Gastroesophageal sphincter (tissue), 4 donors: ENCODE results near the gene ACSF3. TPM values are rescaled to one million over a fixed set of nuclear protein-coding genes. Genes with fewer than 3 reads are reported as not detected.
A peak's percentile ranks its signal among the peaks of the same experiment; 100 is the strongest.

Experiments used
- ATAC-seq: fragments of 150-250 bp; one replicate; pipeline ENCODE4 v1.9.1; 2016; ENCODE audit warnings: mild to moderate bottlenecking, moderate library complexity
- H3K27ac ChIP-seq, 4 donors: fragments of 200-600 bp; sonication (generic) in 3 of 4; 1 replicate in 3 of 4; 2 replicates in 1 of 4; pipeline ENCODE4 v1.5.1; 2016 to 2019
- H3K27me3 ChIP-seq: fragments of 200-600 bp; sonication (generic); one replicate; pipeline ENCODE4 v1.5.1; 2019
- H3K36me3 ChIP-seq, 2 donors: fragments of 200-600 bp; sonication (generic); one replicate each; pipeline ENCODE4 v1.5.1; 2019; ENCODE audit warnings: control low read depth in 1 of 2
- H3K4me1 ChIP-seq, 3 donors: fragments of 200-600 bp; sonication (generic); 1 replicate in 2 of 3; 2 replicates in 1 of 3; pipeline ENCODE4 v1.5.1; 2016 to 2019; ENCODE audit warnings: control low read depth in 2 of 3
- H3K4me3 ChIP-seq, 2 donors: fragments of 200-600 bp; sonication (generic); one replicate each; pipeline ENCODE4 v1.5.1; 2019; ENCODE audit warnings: mild to moderate bottlenecking in 1 of 2, moderate library complexity in 1 of 2
- H3K9me3 ChIP-seq, 3 donors: fragments of 200-600 bp; sonication (generic); one replicate each; pipeline ENCODE4 v1.5.1; 2017 to 2019; ENCODE audit warnings: control low read depth in 2 of 3
- EP300 ChIP-seq: sonication (generic); formaldehyde crosslinking; IDR thresholded peaks from one replicate; pipeline ENCODE4 v1.6.1; 2017; ENCODE audit warnings: antibody characterized with exemption, mild to moderate bottlenecking
- POLR2A ChIP-seq, 2 donors: fragments of 450-650 bp; IDR thresholded peaks; one replicate each; pipeline ENCODE4 v1.6.1; 2017; ENCODE audit warnings: antibody characterized with exemption in 2 of 2, mild to moderate bottlenecking in 2 of 2, moderate library complexity in 1 of 2
- POLR2AphosphoS5 ChIP-seq: sonication (generic); formaldehyde crosslinking; IDR thresholded peaks from one replicate; pipeline ENCODE4 v1.6.1; 2017; ENCODE audit warnings: antibody characterized with exemption
- WGBS, 2 donors: methylation state at CpG; one replicate each; pipeline ENCODE4 v1.1.5; 2018; ENCODE audit warnings: low coverage in 1 of 2; 5-methylcytosine and 5-hydroxymethylcytosine counted together
- total RNA-seq, 4 donors: library from RNA; depleted of rRNA; stranded (reverse); fragments of >200 nt; gene quantifications; one replicate each; pipeline ENCODE4 v1.1.0, GENCODE V29; 2016
- TF ChIP-seq, protein P1 (sequence below), 4 experiments: fragments of 200-600 bp in 2 of 4; fragments of 450-650 bp in 2 of 4; sonication (generic) in 1 of 4; IDR thresholded peaks; one replicate each; pipeline ENCODE4 v1.5.1; 2017 to 2019; ENCODE audit warnings: antibody characterized with exemption in 4 of 4, mild to moderate bottlenecking in 2 of 4, moderate library complexity in 2 of 4

ACSF3 gene
- total RNA-seq, 4 donors from 2014 or later, result 14.5 to 33.8 (median 28.8) TPM

DNA sequence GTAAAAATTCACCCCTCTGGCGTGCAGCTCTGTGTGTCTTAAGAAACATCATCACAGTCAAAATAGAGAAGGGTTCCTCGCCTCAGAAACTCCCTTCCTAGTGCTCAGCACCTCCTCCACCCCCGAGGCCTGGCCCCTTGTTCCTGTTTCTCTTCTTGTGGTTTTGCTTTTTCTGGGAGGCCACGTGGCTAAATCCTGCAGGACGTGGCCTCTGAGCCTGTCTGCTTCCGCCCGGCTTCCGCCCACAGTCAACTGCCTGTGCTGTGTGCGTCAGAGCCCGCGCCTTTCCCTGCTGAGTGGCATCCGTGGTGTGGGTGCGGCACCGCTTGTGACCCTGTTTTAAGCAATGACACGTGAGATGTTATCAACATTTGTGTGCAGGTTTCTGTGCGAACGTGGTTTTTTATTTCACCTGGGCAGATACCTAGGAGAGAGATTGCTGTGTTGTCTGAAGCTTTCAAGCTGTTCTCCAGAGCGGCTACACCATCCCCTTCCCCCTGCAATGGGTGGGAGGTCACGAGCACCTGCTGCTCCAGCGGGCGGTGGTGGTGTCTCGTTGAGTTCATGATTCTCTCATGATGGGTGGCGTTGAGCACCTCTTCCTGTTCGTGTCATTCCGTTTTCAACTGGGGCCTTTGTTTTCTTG lies 21.7 kb downstream of the ACSF3 start:
- Histone ChIP-seq H3K9me3 (no peaks in the 10 kb centered on the region), H3K27me3 (no peaks in the 10 kb centered on the region), H3K36me3 (peaks cover 0 to 99% of the 10 kb centered on the region in 2 donors), H3K4me3 (peak overlapping the region in 1 of 2 donors; percentile 5), H3K4me1 (peaks cover 0 to 10% (median 0%) of the 10 kb centered on the region in 3 donors), H3K27ac (no peak overlapping the region)
- TF ChIP-seq POLR2A (IDR thresholded peaks at IDR 0.05), result no peak
- no peak for TF ChIP-seq EP300
- peak; percentile 10 for TF ChIP-seq POLR2AphosphoS5
- TF ChIP-seq, protein P1, sequence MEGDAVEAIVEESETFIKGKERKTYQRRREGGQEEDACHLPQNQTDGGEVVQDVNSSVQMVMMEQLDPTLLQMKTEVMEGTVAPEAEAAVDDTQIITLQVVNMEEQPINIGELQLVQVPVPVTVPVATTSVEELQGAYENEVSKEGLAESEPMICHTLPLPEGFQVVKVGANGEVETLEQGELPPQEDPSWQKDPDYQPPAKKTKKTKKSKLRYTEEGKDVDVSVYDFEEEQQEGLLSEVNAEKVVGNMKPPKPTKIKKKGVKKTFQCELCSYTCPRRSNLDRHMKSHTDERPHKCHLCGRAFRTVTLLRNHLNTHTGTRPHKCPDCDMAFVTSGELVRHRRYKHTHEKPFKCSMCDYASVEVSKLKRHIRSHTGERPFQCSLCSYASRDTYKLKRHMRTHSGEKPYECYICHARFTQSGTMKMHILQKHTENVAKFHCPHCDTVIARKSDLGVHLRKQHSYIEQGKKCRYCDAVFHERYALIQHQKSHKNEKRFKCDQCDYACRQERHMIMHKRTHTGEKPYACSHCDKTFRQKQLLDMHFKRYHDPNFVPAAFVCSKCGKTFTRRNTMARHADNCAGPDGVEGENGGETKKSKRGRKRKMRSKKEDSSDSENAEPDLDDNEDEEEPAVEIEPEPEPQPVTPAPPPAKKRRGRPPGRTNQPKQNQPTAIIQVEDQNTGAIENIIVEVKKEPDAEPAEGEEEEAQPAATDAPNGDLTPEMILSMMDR (IDR thresholded peaks at IDR 0.05), result no peak
- 80% methylated on average over 17 of the region's 25 CpGs for WGBS, 2 donors
- peak; percentile 69 for ATAC-seq

DNA sequence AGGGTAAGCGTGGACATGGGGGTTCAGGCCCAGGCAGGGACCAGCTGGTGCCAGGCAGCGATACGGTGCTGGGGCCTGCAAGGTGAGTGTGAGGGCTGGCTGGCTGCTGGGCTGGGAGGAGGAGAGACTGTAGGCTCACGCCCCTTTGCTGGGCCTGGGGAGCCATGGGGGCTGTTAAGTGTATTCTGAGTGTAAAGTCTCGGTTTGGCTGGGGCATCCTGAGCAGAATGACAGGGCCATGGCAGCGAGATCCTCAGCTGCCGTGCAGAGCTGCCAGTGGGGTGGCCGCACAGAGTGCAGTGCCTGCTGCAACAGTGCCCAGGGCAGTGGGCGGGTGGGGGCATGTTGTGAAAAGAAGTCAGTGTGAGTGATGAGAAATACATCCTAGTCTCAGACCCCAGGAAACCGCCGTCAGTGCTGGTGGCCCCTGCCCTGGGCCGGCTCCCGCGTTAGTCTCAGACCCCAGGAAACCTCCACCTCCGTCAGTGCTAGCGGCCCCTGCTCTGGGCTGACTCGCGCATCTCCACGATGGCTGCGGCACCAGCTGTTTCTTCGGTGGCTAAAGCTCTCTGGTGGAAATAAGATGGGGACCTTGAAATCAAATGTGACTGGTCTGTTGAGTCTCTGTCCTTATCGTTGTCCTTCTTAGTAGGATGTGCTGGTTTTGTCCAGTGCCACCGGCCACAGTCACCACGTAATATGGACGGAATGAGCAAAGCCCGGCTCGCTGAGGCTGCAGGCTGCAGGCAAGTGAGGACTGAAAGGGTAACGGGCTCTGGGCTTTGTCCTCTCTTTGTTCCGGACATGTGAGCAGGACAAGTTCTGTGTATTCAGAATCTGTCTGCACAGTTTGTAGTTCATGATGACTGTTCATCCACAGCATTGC lies 22.9 kb downstream of the ACSF3 start:
- Histone ChIP-seq H3K27ac (no peak overlapping the region), H3K4me1 (peaks cover 0 to 10% (median 0%) of the 10 kb centered on the region in 3 donors), H3K27me3 (no peaks in the 10 kb centered on the region), H3K36me3 (peaks cover 0 to 99% of the 10 kb centered on the region in 2 donors), H3K9me3 (no peaks in the 10 kb centered on the region), H3K4me3 (no peak overlapping the region)
- WGBS, 2 donors, result 84% methylated on average over 14 of the region's 29 CpGs; no CpG with 5 or more reads in 1 of the 2 donors
- TF ChIP-seq EP300 (no peak), POLR2A (IDR thresholded peaks at IDR 0.05) (no peak), POLR2AphosphoS5 (no peak)
- TF ChIP-seq, protein P1 (IDR thresholded peaks at IDR 0.05), result no peak
- ATAC-seq, result no peak

DNA sequence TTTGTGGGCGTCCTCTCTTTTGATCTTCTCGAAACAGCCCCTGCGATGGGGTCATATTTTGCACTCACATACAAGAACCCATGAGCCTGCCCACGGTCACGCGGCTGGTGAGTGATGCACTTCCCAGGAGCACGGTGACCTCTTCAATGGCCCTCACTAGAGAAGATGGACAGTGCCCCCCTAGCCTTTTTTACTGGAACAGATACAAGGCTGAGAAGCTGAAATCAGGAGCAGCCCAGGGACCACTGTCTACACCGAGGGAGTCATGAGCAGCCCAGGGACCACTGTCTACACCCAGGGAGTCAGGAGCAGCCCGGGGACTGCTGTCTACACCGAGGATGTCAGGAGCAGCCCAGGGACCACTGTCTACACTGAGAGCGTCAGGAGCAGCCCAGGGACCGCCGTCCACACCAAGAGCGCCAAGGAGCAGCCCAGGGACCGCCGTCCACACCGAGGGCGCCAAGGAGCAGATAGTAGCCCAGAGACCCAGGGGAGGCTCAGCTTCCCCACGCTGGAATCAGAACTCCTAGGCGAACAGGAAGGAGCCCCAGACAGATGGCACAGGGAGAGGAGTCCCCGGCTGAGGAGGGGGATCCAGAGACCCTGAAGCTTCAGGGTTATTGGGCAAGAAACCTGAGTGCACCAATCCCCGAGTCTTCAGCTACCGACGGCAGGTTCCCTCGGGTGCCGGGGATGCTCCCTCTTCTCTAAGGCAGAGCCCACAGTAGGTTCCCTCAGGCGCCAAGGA lies 23.7 kb downstream of the ACSF3 start:
- no peak for ATAC-seq
- H3K4me3 ChIP-seq, result no peak overlapping the region
- no peaks in the 10 kb centered on the region for H3K9me3 ChIP-seq
- TF ChIP-seq EP300 (no peak), POLR2AphosphoS5 (no peak), POLR2A (IDR thresholded peaks at IDR 0.05) (no peak)
- TF ChIP-seq, protein P1 (IDR thresholded peaks at IDR 0.05), result no peak
- H3K4me1 ChIP-seq, result peaks cover 0 to 10% (median 0%) of the 10 kb centered on the region in 3 donors
- no peak overlapping the region for H3K27ac ChIP-seq
- no peaks in the 10 kb centered on the region for H3K27me3 ChIP-seq
- H3K36me3 ChIP-seq, result peaks cover 0 to 97% of the 10 kb centered on the region in 2 donors
- WGBS, 2 donors, result 100% methylated on average over 1 to 3 of the region's 27 CpGs

DNA sequence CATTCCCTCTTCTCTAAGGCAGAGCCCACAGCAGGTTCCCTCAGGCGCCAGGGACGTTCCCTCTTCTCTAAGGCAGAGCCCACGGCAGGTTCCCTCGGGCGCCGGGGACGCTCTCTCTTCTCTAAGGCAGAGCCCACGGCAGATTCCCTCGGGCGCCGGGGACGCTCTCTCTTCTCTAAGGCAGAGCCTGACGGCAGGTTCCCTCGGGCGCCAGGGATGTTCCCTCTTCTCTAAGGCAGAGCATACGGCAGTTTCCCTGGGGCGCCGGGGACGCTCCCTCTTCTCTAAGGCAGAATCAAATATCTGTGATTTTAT lies 24.3 kb downstream of the ACSF3 start:
- Histone ChIP-seq H3K9me3 (no peaks in the 10 kb centered on the region), H3K27ac (no peak overlapping the region), H3K27me3 (no peaks in the 10 kb centered on the region), H3K36me3 (peaks cover 0 to 97% of the 10 kb centered on the region in 2 donors), H3K4me3 (no peak overlapping the region), H3K4me1 (peaks cover 0 to 10% (median 0%) of the 10 kb centered on the region in 3 donors)
- no peak for ATAC-seq
- no peak for TF ChIP-seq POLR2AphosphoS5
- TF ChIP-seq EP300, result no peak
- TF ChIP-seq, protein P1 (IDR thresholded peaks at IDR 0.05), result no peak
- no peak for TF ChIP-seq POLR2A (IDR thresholded peaks at IDR 0.05)
- 80 to 84% methylated on average over 4 to 5 of the region's 19 CpGs for WGBS, 2 donors
